SIG-M5 (cell line): Measurements from ENCODE around the gene NAT16.
"Not testable (repeated sequence)": the region's sequence is repeated elsewhere in the genome, so short reads cannot be mapped to it uniquely, and the experiment has no call there.

ENCODE experiments used
- DNase-seq: peaks from one replicate; lab custom pipeline; 2025; lab: John Stamatoyannopoulos, UW

NAT16 gene

DNA sequence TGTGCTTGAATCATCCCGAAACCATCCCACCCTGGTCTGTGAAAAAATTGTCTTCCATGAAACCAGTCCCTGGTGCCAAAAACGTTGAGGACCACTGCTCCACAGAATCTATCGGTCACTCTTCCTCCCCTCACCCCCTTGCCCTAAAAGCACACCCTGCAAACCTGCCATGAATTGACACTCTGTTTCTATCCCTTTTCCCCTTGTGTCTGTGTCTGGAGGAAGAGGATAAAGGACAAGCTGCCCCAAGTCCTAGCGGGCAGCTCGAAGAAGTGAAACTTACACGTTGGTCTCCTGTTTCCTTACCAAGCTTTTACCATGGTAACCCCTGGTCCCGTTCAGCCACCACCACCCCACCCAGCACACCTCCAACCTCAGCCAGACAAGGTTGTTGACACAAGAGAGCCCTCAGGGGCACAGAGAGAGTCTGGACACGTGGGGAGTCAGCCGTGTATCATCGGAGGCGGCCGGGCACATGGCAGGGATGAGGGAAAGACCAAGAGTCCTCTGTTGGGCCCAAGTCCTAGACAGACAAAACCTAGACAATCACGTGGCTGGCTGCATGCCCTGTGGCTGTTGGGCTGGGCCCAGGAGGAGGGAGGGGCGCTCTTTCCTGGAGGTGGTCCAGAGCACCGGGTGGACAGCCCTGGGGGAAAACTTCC, 54.0 kb downstream of the NAT16 start:
- no peak for DNase-seq

DNA sequence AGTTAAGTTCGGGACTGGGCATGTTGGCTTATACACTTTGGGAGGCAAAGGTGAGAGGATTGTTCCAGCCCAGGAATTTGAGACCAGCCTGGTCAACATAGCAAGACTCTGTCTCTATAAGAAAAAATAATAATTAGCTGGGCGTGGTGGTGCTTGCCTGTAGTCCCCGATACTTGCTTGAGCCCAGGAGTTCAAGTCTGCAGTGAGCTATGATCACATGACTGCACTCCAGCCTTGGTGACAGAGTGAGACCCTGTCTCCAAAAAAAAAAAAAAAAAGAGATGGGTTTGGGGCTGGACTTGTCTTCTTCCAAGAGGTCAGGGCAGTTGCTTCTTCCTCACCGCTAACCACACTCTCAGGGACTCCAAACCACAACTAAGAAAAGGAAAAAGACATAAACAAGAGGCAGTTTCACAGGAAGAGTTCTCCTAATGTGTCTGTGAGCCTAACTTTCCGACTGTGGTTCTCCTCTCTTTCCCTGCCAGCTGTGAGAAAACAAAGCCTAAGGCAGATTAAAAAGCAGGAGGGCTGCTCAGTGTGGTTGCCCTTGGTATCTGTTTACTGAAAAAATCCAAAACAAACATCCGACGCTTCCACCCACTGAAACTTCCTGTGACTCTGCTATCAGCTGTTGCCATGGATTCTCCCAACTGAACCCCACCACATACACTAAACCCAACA, 55.6 kb downstream of the NAT16 start:
- DNase-seq = no peak

DNA sequence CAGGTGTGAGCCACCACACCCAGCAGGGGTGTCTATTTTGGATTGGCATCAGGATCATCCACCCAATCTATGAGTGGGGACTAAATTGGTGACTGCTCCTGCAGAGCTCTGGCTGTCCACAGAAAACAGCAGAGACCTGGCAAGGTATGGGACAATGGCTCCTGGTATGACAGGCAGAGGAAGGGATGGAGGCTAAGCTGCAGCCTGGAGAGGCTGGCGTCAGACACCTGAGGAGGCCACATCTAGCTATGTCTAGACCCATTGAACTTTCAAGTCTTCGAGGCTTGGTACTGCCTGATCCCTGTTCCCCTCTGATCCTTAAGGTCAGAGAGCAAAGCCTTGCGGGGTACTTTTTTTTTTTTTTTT, 56.4 kb downstream of the NAT16 start:
- DNase-seq = no peak

DNA sequence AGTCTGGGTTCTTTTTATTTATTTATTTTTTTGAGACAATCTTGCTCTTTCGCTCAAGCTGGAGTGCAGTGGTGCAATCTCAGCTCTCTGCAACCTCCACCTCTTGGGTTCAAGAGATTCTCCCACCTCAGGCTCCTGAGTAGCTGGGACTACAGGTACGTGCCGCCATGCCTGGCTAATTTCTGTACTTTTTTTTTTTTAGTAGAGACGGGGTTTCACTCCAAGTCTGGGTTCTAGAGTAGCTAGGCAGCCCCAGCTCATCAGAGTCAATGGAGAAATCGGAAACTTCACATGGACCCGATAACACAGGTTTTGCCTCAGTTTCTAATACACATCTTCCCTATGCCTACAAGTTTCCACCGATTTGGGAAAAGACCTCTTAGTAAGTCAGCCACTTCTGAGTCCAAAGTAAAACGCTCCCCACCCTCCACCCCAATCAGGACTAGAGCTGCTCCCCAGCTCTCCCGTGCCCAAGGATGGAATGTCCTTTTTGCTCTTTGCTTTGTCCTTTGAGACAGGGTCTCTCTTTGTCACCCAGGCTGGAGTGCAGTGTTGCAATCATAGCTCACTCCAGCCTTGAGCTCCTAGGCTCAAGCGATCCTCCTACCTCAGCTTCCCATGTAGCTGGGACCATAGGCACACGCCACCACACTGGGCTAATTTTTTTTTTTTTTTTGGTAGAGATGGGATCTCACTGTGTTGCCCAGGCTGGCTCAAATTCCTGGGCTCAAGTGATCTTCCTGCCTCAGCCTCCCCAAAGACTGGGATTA, 57.0 kb downstream of the NAT16 start:
- no peak for DNase-seq

DNA sequence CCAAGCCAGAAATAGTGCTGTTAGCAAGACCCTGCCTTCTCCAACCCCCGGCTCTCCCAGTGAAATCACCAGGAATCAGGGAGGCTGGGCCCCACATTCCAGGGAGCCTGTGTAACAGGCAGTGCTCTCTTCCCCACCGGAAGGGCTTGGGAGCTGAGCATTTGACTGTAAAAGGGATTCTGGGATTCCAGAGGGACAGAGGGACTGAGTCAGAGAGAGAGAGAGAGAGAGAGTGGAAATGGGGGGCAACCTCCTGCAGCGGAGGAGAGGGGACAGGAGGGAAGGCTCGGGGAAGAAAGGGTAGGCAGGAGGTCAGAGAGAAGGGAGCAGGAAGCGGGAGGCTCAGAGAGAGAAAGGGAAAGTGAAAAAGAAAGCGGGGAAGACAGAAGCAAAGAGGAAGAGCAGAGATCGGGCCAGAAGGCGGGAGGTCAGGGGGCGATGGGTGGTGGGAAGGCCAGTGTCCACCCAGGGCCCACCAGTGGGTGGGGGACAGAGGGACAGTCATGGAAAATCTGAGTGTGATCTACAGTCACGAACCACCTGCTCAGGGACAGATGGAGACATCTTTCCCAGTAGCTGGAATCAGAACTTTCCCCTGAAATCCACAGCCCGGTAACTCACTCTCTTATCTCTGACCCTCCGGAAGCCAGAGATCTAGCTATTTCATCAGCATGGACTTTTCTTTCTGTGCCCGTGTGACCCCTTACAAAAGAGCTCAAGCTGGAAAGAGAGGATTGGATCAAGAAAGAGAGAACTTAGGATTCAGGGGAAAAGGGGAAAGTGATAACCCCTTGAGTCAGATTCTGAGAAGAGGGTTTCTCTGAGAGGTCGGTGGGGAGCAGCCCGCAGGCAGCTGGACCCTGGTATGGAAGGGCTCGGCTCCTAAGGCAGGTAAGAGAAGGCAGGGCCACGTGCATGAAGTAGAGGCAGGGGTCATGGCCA, 57.8 kb downstream of the NAT16 start:
- DNase-seq = no peak

DNA sequence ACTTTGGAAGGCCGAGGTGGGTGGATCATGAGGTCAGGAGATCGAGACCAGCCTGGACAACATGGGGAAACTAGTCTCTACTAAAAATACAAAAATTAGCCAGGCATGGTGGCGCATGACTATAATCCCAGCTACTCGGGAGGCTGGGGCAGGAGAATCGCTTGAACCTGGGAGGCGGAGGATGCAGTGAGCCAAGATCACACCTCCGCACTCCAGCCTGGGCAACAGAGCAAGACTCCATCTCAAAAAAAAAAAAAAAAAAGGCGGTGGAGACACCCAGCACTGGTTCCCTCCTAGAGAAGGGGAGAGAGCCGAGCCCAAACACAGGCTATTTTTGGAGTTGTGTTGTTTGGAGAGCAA, 58.5 kb downstream of the NAT16 start:
- not testable (repeated sequence) for DNase-seq
